Measurements from ENCODE around the gene RNF157.

The RNF157 gene

GRCh38 chr17:76147211-76148014 lies 92.9 kb downstream of the RNF157 start:
- peaks cover 18% of the 10 kb centered on the region for H3K4me1 ChIP-seq (ENCODE audit: control insufficient read depth, low read depth, low read length)
- H3K36me3 ChIP-seq (ENCODE audit: control insufficient read depth, low read depth, low read length), result no peaks in the 10 kb centered on the region
- H3K9me3 ChIP-seq (ENCODE audit: control insufficient read depth, low read depth, low read length), result no peaks in the 10 kb centered on the region
- no peak overlapping the region for H3K4me3 ChIP-seq (ENCODE audit: low read length)
- no peak overlapping the region for H3K27ac ChIP-seq (ENCODE audit: low read length)
- peaks cover 20% of the 10 kb centered on the region for H3K27me3 ChIP-seq (ENCODE audit: control insufficient read depth, insufficient read depth, low read length)
- H3K9ac ChIP-seq (ENCODE audit: low read length), result no peak overlapping the region

- Histone ChIP-seq H3K27ac (ENCODE audit: low read length) (no peak overlapping the region), H3K27me3 (ENCODE audit: control insufficient read depth, insufficient read depth, low read length) (peaks cover 32% of the 10 kb centered on the region), H3K9ac (ENCODE audit: low read length) (no peak overlapping the region), H3K9me3 (ENCODE audit: control insufficient read depth, low read depth, low read length) (no peaks in the 10 kb centered on the region), H3K4me1 (ENCODE audit: control insufficient read depth, low read depth, low read length) (peaks cover 28% of the 10 kb centered on the region), H3K36me3 (ENCODE audit: control insufficient read depth, low read depth, low read length) (no peaks in the 10 kb centered on the region), H3K4me3 (ENCODE audit: low read length) (no peak overlapping the region)
Observed at GRCh38 chr17:76146053-76146851, 94.0 kb downstream of the RNF157 start.

- Histone ChIP-seq H3K4me1 (ENCODE audit: control insufficient read depth, low read depth, low read length) (peaks cover 33% of the 10 kb centered on the region), H3K9me3 (ENCODE audit: control insufficient read depth, low read depth, low read length) (no peaks in the 10 kb centered on the region), H3K4me3 (ENCODE audit: low read length) (no peak overlapping the region), H3K9ac (ENCODE audit: low read length) (no peak overlapping the region), H3K27ac (ENCODE audit: low read length) (no peak overlapping the region), H3K27me3 (ENCODE audit: control insufficient read depth, insufficient read depth, low read length) (peaks cover 39% of the 10 kb centered on the region), H3K36me3 (ENCODE audit: control insufficient read depth, low read depth, low read length) (no peaks in the 10 kb centered on the region)
Observed at GRCh38 chr17:76145231-76146052, 94.9 kb downstream of the RNF157 start.

GRCh38 chr17:76142585-76143041 lies 97.7 kb downstream of the RNF157 start:
- H3K9ac ChIP-seq (ENCODE audit: low read length), result no peak overlapping the region
- H3K4me1 ChIP-seq (ENCODE audit: control insufficient read depth, low read depth, low read length), result peaks cover 55% of the 10 kb centered on the region
- peaks cover 67% of the 10 kb centered on the region for H3K27me3 ChIP-seq (ENCODE audit: control insufficient read depth, insufficient read depth, low read length)
- H3K36me3 ChIP-seq (ENCODE audit: control insufficient read depth, low read depth, low read length), result no peaks in the 10 kb centered on the region
- H3K9me3 ChIP-seq (ENCODE audit: control insufficient read depth, low read depth, low read length), result no peaks in the 10 kb centered on the region
- no peak overlapping the region for H3K27ac ChIP-seq (ENCODE audit: low read length)
- H3K4me3 ChIP-seq (ENCODE audit: low read length), result no peak overlapping the region

GRCh38 chr17:76142039-76142584 lies 98.2 kb downstream of the RNF157 start:
- no peaks in the 10 kb centered on the region for H3K36me3 ChIP-seq (ENCODE audit: control insufficient read depth, low read depth, low read length)
- peaks cover 72% of the 10 kb centered on the region for H3K27me3 ChIP-seq (ENCODE audit: control insufficient read depth, insufficient read depth, low read length)
- peak overlapping the region; percentile 79 for H3K4me3 ChIP-seq (ENCODE audit: low read length)
- no peak overlapping the region for H3K9ac ChIP-seq (ENCODE audit: low read length)
- no peaks in the 10 kb centered on the region for H3K9me3 ChIP-seq (ENCODE audit: control insufficient read depth, low read depth, low read length)
- H3K27ac ChIP-seq (ENCODE audit: low read length), result no peak overlapping the region
- peaks cover 59% of the 10 kb centered on the region for H3K4me1 ChIP-seq (ENCODE audit: control insufficient read depth, low read depth, low read length)

- no peaks in the 10 kb centered on the region for H3K9me3 ChIP-seq (ENCODE audit: control insufficient read depth, low read depth, low read length)
- H3K4me1 ChIP-seq (ENCODE audit: control insufficient read depth, low read depth, low read length), result peaks cover 64% of the 10 kb centered on the region
- H3K4me3 ChIP-seq (ENCODE audit: low read length), result peak within 1 kb of the TSS; percentile 79
- peaks cover 79% of the 10 kb centered on the region for H3K27me3 ChIP-seq (ENCODE audit: control insufficient read depth, insufficient read depth, low read length)
- H3K9ac ChIP-seq (ENCODE audit: low read length), result peak within 1 kb of the TSS; percentile 70
- H3K36me3 ChIP-seq (ENCODE audit: control insufficient read depth, low read depth, low read length), result no peaks in the 10 kb centered on the region
- H3K27ac ChIP-seq (ENCODE audit: low read length), result no peak within 1 kb of the TSS
Observed at GRCh38 chr17:76141212-76142038, 98.9 kb downstream of the RNF157 start, which contains the start of gene FOXJ1. TSS of gene FOXJ1 (minus strand) at chr17:76141245. CDS start at chr17:76140395, 850 bp downstream.

- H3K27ac ChIP-seq (ENCODE audit: low read length), result no peak overlapping the region
- no peaks in the 10 kb centered on the region for H3K36me3 ChIP-seq (ENCODE audit: control insufficient read depth, low read depth, low read length)
- H3K27me3 ChIP-seq (ENCODE audit: control insufficient read depth, insufficient read depth, low read length), result peaks cover 86% of the 10 kb centered on the region
- H3K4me3 ChIP-seq (ENCODE audit: low read length), result peak overlapping the region; percentile 79
- H3K9me3 ChIP-seq (ENCODE audit: control insufficient read depth, low read depth, low read length), result no peaks in the 10 kb centered on the region
- no peak overlapping the region for H3K9ac ChIP-seq (ENCODE audit: low read length)
- peaks cover 66% of the 10 kb centered on the region for H3K4me1 ChIP-seq (ENCODE audit: control insufficient read depth, low read depth, low read length)
Observed at GRCh38 chr17:76140661-76141211, 99.6 kb downstream of the RNF157 start.

GRCh38 chr17:76139801-76140660 lies 100.3 kb downstream of the RNF157 start:
- H3K27ac ChIP-seq (ENCODE audit: low read length), result no peak overlapping the region
- H3K4me3 ChIP-seq (ENCODE audit: low read length), result peak overlapping the region; percentile 79
- H3K36me3 ChIP-seq (ENCODE audit: control insufficient read depth, low read depth, low read length), result no peaks in the 10 kb centered on the region
- no peaks in the 10 kb centered on the region for H3K9me3 ChIP-seq (ENCODE audit: control insufficient read depth, low read depth, low read length)
- H3K9ac ChIP-seq (ENCODE audit: low read length), result no peak overlapping the region
- H3K27me3 ChIP-seq (ENCODE audit: control insufficient read depth, insufficient read depth, low read length), result peaks cover 90% of the 10 kb centered on the region
- H3K4me1 ChIP-seq (ENCODE audit: control insufficient read depth, low read depth, low read length), result peaks cover 69% of the 10 kb centered on the region

GRCh38 chr17:76138896-76139752 lies 101.2 kb downstream of the RNF157 start:
- Histone ChIP-seq H3K4me3 (ENCODE audit: low read length) (peak overlapping the region; percentile 79), H3K9ac (ENCODE audit: low read length) (no peak overlapping the region), H3K27me3 (ENCODE audit: control insufficient read depth, insufficient read depth, low read length) (peaks cover 98% of the 10 kb centered on the region), H3K4me1 (ENCODE audit: control insufficient read depth, low read depth, low read length) (peaks cover 77% of the 10 kb centered on the region), H3K36me3 (ENCODE audit: control insufficient read depth, low read depth, low read length) (no peaks in the 10 kb centered on the region), H3K27ac (ENCODE audit: low read length) (no peak overlapping the region), H3K9me3 (ENCODE audit: control insufficient read depth, low read depth, low read length) (no peaks in the 10 kb centered on the region)
